ENCODE measurements around the gene PRDX5. TPM values are rescaled to one million over a fixed set of nuclear protein-coding genes. Genes with fewer than 3 reads are reported as not detected.

Gene PRDX5
- total and polyA plus RNA-seq, 9 of the 15 experiments (the other 6 are each of a cell fraction or from before 2014, with no cell fraction given) = 40.8 to 327 (median 204) TPM

DNA sequence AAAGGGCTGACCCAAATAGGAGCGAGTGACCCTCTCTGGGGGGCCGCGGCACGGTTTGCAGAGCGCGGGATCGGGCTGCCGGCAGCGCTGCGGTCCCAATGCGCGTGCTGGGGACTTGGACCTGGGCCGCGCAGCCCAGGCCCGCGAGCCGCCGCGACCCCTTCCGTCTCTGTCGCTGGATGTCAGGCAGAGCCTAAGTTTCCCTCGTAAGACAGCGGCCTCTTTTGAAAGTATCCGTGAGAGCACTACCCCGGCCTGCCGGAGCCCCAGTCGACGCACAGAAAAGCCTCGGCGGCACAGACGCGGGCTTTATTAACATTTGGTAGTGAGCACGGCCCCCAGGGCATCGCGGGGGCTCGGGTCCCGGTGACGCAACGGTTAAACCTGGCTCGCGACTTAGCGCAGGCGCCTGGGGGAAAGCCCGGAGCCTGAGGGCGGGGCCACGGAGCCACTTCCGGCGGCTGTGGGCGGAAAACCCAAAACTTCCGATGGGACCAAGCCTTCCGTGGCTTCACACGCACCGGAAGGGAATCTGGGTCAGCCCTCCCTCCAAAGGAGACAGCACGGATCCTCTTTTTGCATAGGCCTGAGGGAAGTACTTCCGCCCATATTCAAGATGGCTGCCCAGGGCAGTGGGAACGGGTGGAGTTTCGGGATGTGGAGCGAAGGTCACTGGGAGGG lies 48.2 kb upstream of the PRDX5 start (continued):
- TF ChIP-seq IRF9 (tag; IDR thresholded peaks at IDR 0.05) (peak; percentile 73; the same call in 1 of the 2 replicates), ARID2 (IDR thresholded peaks at IDR 0.05) (no peak), NFRKB (IDR thresholded peaks at IDR 0.05; ENCODE audit: low read depth) (no peak; the same call in 1 of the 2 replicates), ARID1B (IDR thresholded peaks at IDR 0.05) (no peak), ZNF639 (CRISPR knock-in tag; conservative IDR thresholded peaks at IDR 0.05 in 1 of 2, IDR thresholded peaks at IDR 0.05 in 1 of 2) (no peak), ZC3H8 (IDR thresholded peaks at IDR 0.05) (no peak), PHF20 (IDR thresholded peaks at IDR 0.05; ENCODE audit: partially characterized antibody) (peak; percentile 56), ZNF316 (IDR thresholded peaks at IDR 0.05) (no peak), PKNOX1 (IDR thresholded peaks at IDR 0.05) (peak; percentile 74), EHMT2 (IDR thresholded peaks at IDR 0.05) (no peak), SMAD2 (IDR thresholded peaks at IDR 0.05; ENCODE audit: low read depth, low read length) (no peak), SETDB1 (IDR thresholded peaks at IDR 0.05; ENCODE audit: low read length) (peak; percentile 24), HNRNPK (IDR thresholded peaks at IDR 0.05; ENCODE audit: low read depth, low read length, poor library complexity, severe bottlenecking) (no peak), NR2C1 (IDR thresholded peaks at IDR 0.05) (peak; percentile 100), NR2C1 (tag; IDR thresholded peaks at IDR 0.05) (peak; percentile 100), TAF1 (IDR thresholded peaks at IDR 0.05; ENCODE audit: control insufficient read depth, extremely low read depth, insufficient read depth, low read length, severe bottlenecking) (peak; percentile 84), ELF1 (tag; IDR thresholded peaks at IDR 0.05) (peak; percentile 100), RBFOX2 (IDR thresholded peaks at IDR 0.05; ENCODE audit: low read depth, low read length) (peak; percentile 97), SIN3B (IDR thresholded peaks at IDR 0.05; ENCODE audit: low read depth) (no peak; the same call in 1 of the 2 replicates), EWSR1 (IDR thresholded peaks at IDR 0.05; ENCODE audit: borderline replicate concordance, low read depth, partially characterized antibody) (no peak)
- TF ChIP-seq, protein P1, sequence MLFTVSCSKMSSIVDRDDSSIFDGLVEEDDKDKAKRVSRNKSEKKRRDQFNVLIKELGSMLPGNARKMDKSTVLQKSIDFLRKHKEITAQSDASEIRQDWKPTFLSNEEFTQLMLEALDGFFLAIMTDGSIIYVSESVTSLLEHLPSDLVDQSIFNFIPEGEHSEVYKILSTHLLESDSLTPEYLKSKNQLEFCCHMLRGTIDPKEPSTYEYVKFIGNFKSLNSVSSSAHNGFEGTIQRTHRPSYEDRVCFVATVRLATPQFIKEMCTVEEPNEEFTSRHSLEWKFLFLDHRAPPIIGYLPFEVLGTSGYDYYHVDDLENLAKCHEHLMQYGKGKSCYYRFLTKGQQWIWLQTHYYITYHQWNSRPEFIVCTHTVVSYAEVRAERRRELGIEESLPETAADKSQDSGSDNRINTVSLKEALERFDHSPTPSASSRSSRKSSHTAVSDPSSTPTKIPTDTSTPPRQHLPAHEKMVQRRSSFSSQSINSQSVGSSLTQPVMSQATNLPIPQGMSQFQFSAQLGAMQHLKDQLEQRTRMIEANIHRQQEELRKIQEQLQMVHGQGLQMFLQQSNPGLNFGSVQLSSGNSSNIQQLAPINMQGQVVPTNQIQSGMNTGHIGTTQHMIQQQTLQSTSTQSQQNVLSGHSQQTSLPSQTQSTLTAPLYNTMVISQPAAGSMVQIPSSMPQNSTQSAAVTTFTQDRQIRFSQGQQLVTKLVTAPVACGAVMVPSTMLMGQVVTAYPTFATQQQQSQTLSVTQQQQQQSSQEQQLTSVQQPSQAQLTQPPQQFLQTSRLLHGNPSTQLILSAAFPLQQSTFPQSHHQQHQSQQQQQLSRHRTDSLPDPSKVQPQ (CRISPR knock-in tag; IDR thresholded peaks at IDR 0.05; ENCODE audit: borderline replicate concordance) = peak; percentile 54; the same call in 1 of the 2 replicates
